Fibroblast of lung (primary cell): ENCODE results near the gene RASA3.

Experiments
- CTCF ChIP-seq, 2 donors: IDR thresholded peaks in 1 of 2; conservative IDR thresholded peaks in 1 of 2; 1 replicate in 1 of 2; 2 replicates in 1 of 2; pipeline ENCODE4 v1.5.1; 2011 to 2012; ENCODE audit warnings: low read length in 2 of 2, control low read depth in 1 of 2, inconsistent platforms in 1 of 2, low read depth in 1 of 2, mild to moderate bottlenecking in 1 of 2
- EZH2 ChIP-seq: IDR thresholded peaks from 2 replicates; pipeline ENCODE4 v1.5.1; 2012; ENCODE audit warnings: low read length, control low read depth, mild to moderate bottlenecking; ENCODE audit errors: missing control alignments

GRCh38 chr13:114032126-114032799, 100.2 kb downstream of the RASA3 start:
- TF ChIP-seq CTCF (conservative IDR thresholded peaks at IDR 0.05 in 1 of 2, IDR thresholded peaks at IDR 0.05 in 1 of 2; ENCODE audit: low read depth in 1 of 2, low read length in 2 of 2), result no peak
- TF ChIP-seq EZH2, result no peak
